Smooth muscle cell (in vitro differentiated cells): ENCODE data around the gene GRAMD4. TPM values are rescaled to one million over a fixed set of nuclear protein-coding genes. Genes with fewer than 3 reads are reported as not detected.

Experiments
- DNase-seq: peaks from one replicate; lab custom pipeline; 2025; ENCODE audit not compliant: unreplicated experiment; lab: John Stamatoyannopoulos, UW
- H2AFZ ChIP-seq: fragments of 200-600 bp; sonication (generic); 2 replicates; pipeline ENCODE4 v1.6.0; 2016; ENCODE audit warnings: antibody characterized with exemption, low read depth, mild to moderate bottlenecking
- H3F3A ChIP-seq: fragments of 200-600 bp; sonication (generic); 2 replicates; pipeline ENCODE4 v1.6.0; 2017; ENCODE audit warnings: antibody characterized with exemption, low read depth
- H3K27ac ChIP-seq: fragments of 200-600 bp; sonication (generic); 2 replicates; pipeline ENCODE4 v1.5.1; 2016; ENCODE audit warnings: low read depth, mild to moderate bottlenecking
- H3K27me3 ChIP-seq: fragments of 200-600 bp; sonication (generic); 2 replicates; pipeline ENCODE4 v1.6.1; 2016; ENCODE audit warnings: low read depth, mild to moderate bottlenecking
- H3K36me3 ChIP-seq: fragments of 200-600 bp; sonication (generic); 2 replicates; pipeline ENCODE4 v1.5.1; 2016; ENCODE audit warnings: low read depth
- H3K4me1 ChIP-seq: fragments of 200-600 bp; sonication (generic); 2 replicates; pipeline ENCODE4 v1.5.1; 2016; ENCODE audit warnings: low read depth
- H3K4me2 ChIP-seq: fragments of 200-600 bp; sonication (generic); 2 replicates; pipeline ENCODE4 v1.6.0; 2016; ENCODE audit warnings: mild to moderate bottlenecking
- H3K4me3 ChIP-seq: fragments of 200-600 bp; sonication (generic); 2 replicates; pipeline ENCODE4 v1.5.1; 2016; ENCODE audit warnings: mild to moderate bottlenecking
- H3K79me2 ChIP-seq: fragments of 200-600 bp; sonication (generic); 2 replicates; pipeline ENCODE4 v1.6.0; 2016; ENCODE audit warnings: low read depth, mild to moderate bottlenecking
- H3K9ac ChIP-seq: fragments of 200-600 bp; sonication (generic); 2 replicates; pipeline ENCODE4 v1.6.0; 2016; ENCODE audit warnings: low read depth
- H3K9me3 ChIP-seq: fragments of 200-600 bp; sonication (generic); replicated peaks from 2 replicates; pipeline ENCODE4 v1.5.1; 2016; ENCODE audit warnings: low read depth
- H4K20me1 ChIP-seq: fragments of 200-600 bp; sonication (generic); 2 replicates; pipeline ENCODE4 v1.6.0; 2016; ENCODE audit warnings: low read depth
- CTCF ChIP-seq: fragments of 200-600 bp; sonication (generic); IDR thresholded peaks from 2 replicates; pipeline ENCODE4 v1.5.1; 2017; ENCODE audit warnings: borderline replicate concordance, mild to moderate bottlenecking, antibody characterized with exemption; ENCODE audit not compliant: insufficient read depth, poor library complexity, severe bottlenecking
- WGBS: methylation state at CpG from one replicate; pipeline ENCODE4 v1.1.7; 2016; ENCODE audit warnings: low lambda C conversion rate; 5-methylcytosine and 5-hydroxymethylcytosine counted together
- polyA plus RNA-seq: library from polyadenylated mRNA; unstranded; fragments of >200 nt; fragmentation: Nextera tagmentation; extraction: Ambion mirVana; gene quantifications from 2 replicates; pipeline ENCODE4 v1.2.1, GENCODE V29; 2016
- total RNA-seq: library from RNA; depleted of rRNA; stranded (reverse); fragments of >200 nt; gene quantifications from 2 replicates; pipeline ENCODE4 v1.2.3, GENCODE V29; 2014

The GRAMD4 gene
- total and polyA plus RNA-seq, 2 experiments from 2014 or later: 14.5 to 16.6 TPM

GRCh38 chr22:46726066-46726985 is 106.1 kb downstream of the GRAMD4 start:
- H4K20me1 ChIP-seq: peaks cover 99% of the 10 kb centered on the region
- WGBS: 97% methylated on average over 37 of the region's 38 CpGs
- H3F3A ChIP-seq: no peaks in the 10 kb centered on the region
- H3K4me2 ChIP-seq: no peak overlapping the region
- peaks cover 66% of the 10 kb centered on the region for H3K79me2 ChIP-seq
- no peak for TF ChIP-seq CTCF
- no peaks in the 10 kb centered on the region for H3K36me3 ChIP-seq
- no peak overlapping the region for H3K27ac ChIP-seq
- H3K9ac ChIP-seq: no peak overlapping the region
- DNase-seq: no peak
- no peaks in the 10 kb centered on the region for H3K27me3 ChIP-seq
- no peak overlapping the region for H2AFZ ChIP-seq
- no peaks in the 10 kb centered on the region for H3K9me3 ChIP-seq
- no peaks in the 10 kb centered on the region for H3K4me1 ChIP-seq
- H3K4me3 ChIP-seq: no peak overlapping the region

- Histone ChIP-seq H3K79me2 (peaks cover 69% of the 10 kb centered on the region), H3K27me3 (no peaks in the 10 kb centered on the region), H3K27ac (no peak overlapping the region), H3F3A (no peaks in the 10 kb centered on the region), H2AFZ (no peak overlapping the region), H3K9me3 (no peaks in the 10 kb centered on the region), H3K36me3 (no peaks in the 10 kb centered on the region), H3K9ac (no peak overlapping the region), H3K4me3 (no peak overlapping the region), H3K4me1 (peaks cover 3% of the 10 kb centered on the region), H4K20me1 (peaks cover 99% of the 10 kb centered on the region), H3K4me2 (no peak overlapping the region)
- DNase-seq: no peak
- WGBS: 99% methylated on average over 3 of the region's 3 CpGs
- TF ChIP-seq CTCF: no peak
Measured at GRCh38 chr22:46726986-46727317, 106.8 kb downstream of the GRAMD4 start.

GRCh38 chr22:46727813-46728364 is 107.7 kb downstream of the GRAMD4 start:
- no peak for TF ChIP-seq CTCF
- H3K36me3 ChIP-seq: no peaks in the 10 kb centered on the region
- H3K9ac ChIP-seq: no peak overlapping the region
- no peaks in the 10 kb centered on the region for H3K9me3 ChIP-seq
- no peak for DNase-seq
- H3K4me2 ChIP-seq: no peak overlapping the region
- peaks cover 78% of the 10 kb centered on the region for H3K79me2 ChIP-seq
- no peaks in the 10 kb centered on the region for H3K27me3 ChIP-seq
- 89% methylated on average over 17 of the region's 19 CpGs for WGBS
- peaks cover 5% of the 10 kb centered on the region for H3K4me1 ChIP-seq
- H3K4me3 ChIP-seq: no peak overlapping the region
- H3F3A ChIP-seq: no peaks in the 10 kb centered on the region
- H3K27ac ChIP-seq: no peak overlapping the region
- H2AFZ ChIP-seq: no peak overlapping the region
- H4K20me1 ChIP-seq: peaks cover 99% of the 10 kb centered on the region
